Activated B cell treated with CpG ODN at 0.5 μM for 24 hours (primary cell): ENCODE measurements around the gene TERT. TPM values are rescaled to one million over a fixed set of nuclear protein-coding genes. Genes with fewer than 3 reads are reported as not detected.

Experiments used
- ATAC-seq: fragments of 200-7000 bp; cut with Tn5 transposase; one replicate; pipeline ENCODE4 v1.10.0; 2021; ENCODE audit warnings: low read depth, mild to moderate bottlenecking, moderate library complexity
- CTCF ChIA-PET: fragments of 350-600 bp; sonication (Branson Sonifier 250); formaldehyde crosslinking; loops from one replicate; lab custom pipeline; 2021; ENCODE audit warnings: antibody characterized with exemption; lab: Charles Lee
- POLR2A ChIA-PET: fragments of 350-600 bp; sonication (Branson Sonifier 250); formaldehyde crosslinking; loops from one replicate; lab custom pipeline; 2021; ENCODE audit warnings: antibody characterized with exemption; lab: Charles Lee
- DNase-seq: peaks from one replicate; pipeline ENCODE4 v3.0.0; 2022
- H3K27ac Mint-ChIP-seq: one replicate; pipeline ENCODE4 v1.8.0; 2020; ENCODE audit warnings: mixed read lengths
- H3K27me3 Mint-ChIP-seq: one replicate; pipeline ENCODE4 v1.8.0; 2021; ENCODE audit warnings: mixed read lengths
- H3K36me3 Mint-ChIP-seq: one replicate; pipeline ENCODE4 v1.8.0; 2021; ENCODE audit warnings: low read depth, mixed read lengths
- H3K4me1 Mint-ChIP-seq: one replicate; pipeline ENCODE4 v1.8.0; 2021; ENCODE audit warnings: mixed read lengths
- H3K4me3 Mint-ChIP-seq: one replicate; pipeline ENCODE4 v1.8.0; 2020; ENCODE audit warnings: mild to moderate bottlenecking, mixed read lengths
- H3K9me3 Mint-ChIP-seq: one replicate; pipeline ENCODE4 v1.8.0; 2020; ENCODE audit warnings: mixed read lengths
- CTCF ChIP-seq: fragments of 200-600 bp; IDR thresholded peaks from one replicate; pipeline ENCODE4 v1.8.0; 2022; ENCODE audit warnings: antibody characterized with exemption, mild to moderate bottlenecking
- intact Hi-C: fragments of 100-400 bp; cut with micrococcal nuclease; formaldehyde crosslinking; loops from one replicate; pipeline ENCODE4 v1.15.1; 2024
- total RNA-seq: library from RNA; stranded (reverse); gene quantifications from 2 replicates; pipeline ENCODE4 v1.2.3, GENCODE V29; 2022

Gene TERT
- total RNA-seq, 1 donor from 2014 or later = 0.35 TPM

GRCh38 chr5:1203311-1203967 lies 91.4 kb downstream of the TERT start:
- POLR2A ChIA-PET = no interaction called here
- CTCF ChIA-PET = no interaction called here
- ATAC-seq = no peak
- Mint-ChIP-seq H3K27me3 (peaks cover 15% of the 10 kb centered on the region), H3K36me3 (no peaks in the 10 kb centered on the region), H3K4me3 (no peak overlapping the region), H3K27ac (no peak overlapping the region), H3K4me1 (no peaks in the 10 kb centered on the region), H3K9me3 (no peaks in the 10 kb centered on the region)
- TF ChIP-seq CTCF = no peak
- no peak for DNase-seq
- intact Hi-C loops = no loop called here

Other genes with a start within 250 kb of the TERT start
- 21.8 and 23.3 TPM in 2 replicates for gene SLC12A7, start 183.0 kb downstream of the TERT start, total RNA-seq
- gene SLC6A19, start 93.5 kb downstream of the TERT start, total RNA-seq = not detected in 2 replicates
- not detected in 2 replicates for gene SLC6A18, start 69.7 kb downstream of the TERT start, total RNA-seq
- 87.5 and 100 TPM in 2 replicates for gene CLPTM1L, start 50.0 kb upstream of the TERT start, total RNA-seq
- 1.4 and 2.0 TPM in 2 replicates for gene SLC6A3, start 150.4 kb upstream of the TERT start, total RNA-seq
- 246 and 269 TPM in 2 replicates for gene LPCAT1, start 228.9 kb upstream of the TERT start, total RNA-seq